HepG2 (cell line): ENCODE results near the gene ATP5F1E. TPM values are rescaled to one million over a fixed set of nuclear protein-coding genes. Genes with fewer than 3 reads are reported as not detected.

Experiments
- ATAC-seq: fragments of 200-7000 bp; cut with Tn5 transposase; 3 replicates; pipeline ENCODE4 v1.9.1; 2020; ENCODE audit warnings: mild to moderate bottlenecking, moderate library complexity
- BruUV-seq: library from RNA; stranded (reverse); fragments of 400-500 nt; replicated peaks from 2 replicates; lab custom pipeline; 2021; lab: Mats Ljungman, UMichigan
- CTCF ChIA-PET: fragments of 300-600 bp; formaldehyde crosslinking; extraction: SDS; loops from one replicate; lab custom pipeline; 2021; ENCODE audit warnings: low total read pairs, inconsistent platforms, low intra/inter-chr PET ratio; lab: Yijun Ruan, JAX
- POLR2A ChIA-PET: fragments of 350-600 bp; sonication (Branson Sonifier 250); formaldehyde crosslinking; loops from one replicate; lab custom pipeline; 2020; ENCODE audit warnings: antibody characterized with exemption, inconsistent platforms; lab: Yijun Ruan, JAX
- DNase-seq: peaks from one replicate; pipeline ENCODE4 v3.0.0-alpha.2; 2015; ENCODE audit warnings: low spot score
- FAIRE-seq: peaks from 3 replicates; lab custom pipeline; 2011; peaks lifted over from hg19 to GRCh38; lab: Jason Lieb, UNC
- H2AFZ ChIP-seq: one replicate; pipeline ENCODE4 v1.6.1; 2011; ENCODE audit warnings: low read length, inconsistent platforms
- H3K27ac ChIP-seq: fragments of 300-600 bp; 3 replicates; pipeline ENCODE4 v1.8.0; 2011; ENCODE audit warnings: mixed run types, mild to moderate bottlenecking, mixed read lengths, low read length, inconsistent platforms; ENCODE audit not compliant: insufficient read depth; ENCODE audit errors: extremely low read length
- H3K27me3 ChIP-seq, 2 experiments: fragments of 200-600 bp in 1 of 2; 2 replicates in 1 of 2; 3 replicates in 1 of 2; pipeline versions ENCODE4 v1.6.0 to v1.8.0; 2011; ENCODE audit warnings: low read length in 2 of 2, mild to moderate bottlenecking in 2 of 2, moderate library complexity in 2 of 2, inconsistent platforms in 1 of 2; ENCODE audit not compliant: insufficient read depth in 2 of 2, control insufficient read depth in 1 of 2
- H3K36me3 ChIP-seq, 2 experiments: fragments of 200-600 bp in 1 of 2; replicated peaks in 1 of 2; 2 replicates in 1 of 2; 3 replicates in 1 of 2; pipeline versions ENCODE4 v1.5.1 to v1.8.0; 2011; ENCODE audit warnings: low read length in 2 of 2, inconsistent platforms in 1 of 2; ENCODE audit not compliant: insufficient read depth in 2 of 2, control insufficient read depth in 1 of 2
- H3K4me1 ChIP-seq: 2 replicates; pipeline ENCODE4 v1.5.1; 2012; ENCODE audit warnings: low read length, inconsistent platforms; ENCODE audit not compliant: insufficient read depth
- H3K4me2 ChIP-seq: 2 replicates; pipeline ENCODE4 v1.6.0; 2011; ENCODE audit warnings: low read depth, low read length, inconsistent platforms
- H3K4me3 ChIP-seq, 3 experiments: fragments of 200-600 bp in 1 of 3; sonication (generic), shearing (Covaris generic) in 1 of 3; replicated peaks in 1 of 3; 2 replicates each; pipeline ENCODE4 v1.5.1; 2011 to 2016; ENCODE audit warnings: low read length in 3 of 3, inconsistent platforms in 2 of 3, low read depth in 2 of 3, mild to moderate bottlenecking in 2 of 3, control low read depth in 1 of 3, mixed read lengths in 1 of 3; ENCODE audit not compliant: insufficient read depth in 1 of 3
- H3K79me2 ChIP-seq: one replicate; pipeline ENCODE4 v1.6.1; 2011; ENCODE audit warnings: low read length, inconsistent platforms; ENCODE audit not compliant: insufficient read depth
- H3K9ac ChIP-seq: 2 replicates; pipeline ENCODE4 v1.6.0; 2011; ENCODE audit warnings: mild to moderate bottlenecking, low read depth, low read length, inconsistent platforms; ENCODE audit not compliant: insufficient read depth
- H3K9me3 ChIP-seq: 2 replicates; pipeline ENCODE4 v1.5.1; 2012; ENCODE audit warnings: mild to moderate bottlenecking, low read length
- H4K20me1 ChIP-seq: 2 replicates; pipeline ENCODE4 v1.6.0; 2011; ENCODE audit warnings: inconsistent platforms, mild to moderate bottlenecking, low read length, moderate library complexity; ENCODE audit not compliant: insufficient read depth
- ARNT ChIP-seq: fragments of 450-650 bp; IDR thresholded peaks from 2 replicates; pipeline ENCODE4 v1.6.1; 2017
- NKX3-1 ChIP-seq: sonication (generic); formaldehyde crosslinking; IDR thresholded peaks from 2 replicates; pipeline ENCODE4 v1.5.0; 2020; ENCODE audit warnings: missing genetic modification reagents
- PTBP1 ChIP-seq: fragments of 200-400 bp; formaldehyde crosslinking; IDR thresholded peaks from 2 replicates; pipeline ENCODE4 v1.6.1; 2018; ENCODE audit warnings: low read length, low read depth; ENCODE audit not compliant: poor library complexity, severe bottlenecking
- SRF ChIP-seq: IDR thresholded peaks from 2 replicates; pipeline ENCODE4 v1.6.1; 2011; ENCODE audit warnings: mild to moderate bottlenecking, low read depth, low read length, moderate library complexity
- TOPORS ChIP-seq: sonication (generic); formaldehyde crosslinking; IDR thresholded peaks from 2 replicates; pipeline ENCODE4 v1.8.0; 2023; ENCODE audit warnings: mild to moderate bottlenecking, missing genetic modification reagents
- ZBTB4 ChIP-seq: sonication (generic); formaldehyde crosslinking; IDR thresholded peaks from 2 replicates; pipeline ENCODE4 v1.4.0; 2020; ENCODE audit warnings: missing genetic modification reagents, mild to moderate bottlenecking, borderline replicate concordance
- ZNF24 ChIP-seq: fragments of 450-650 bp; IDR thresholded peaks from 2 replicates; pipeline ENCODE4 v1.6.1; 2017; ENCODE audit warnings: antibody characterized with exemption, mild to moderate bottlenecking
- WGBS: methylation state at CpG from one replicate; pipeline ENCODE4 v1.1.6; 2017; ENCODE audit warnings: low lambda C conversion rate; 5-methylcytosine and 5-hydroxymethylcytosine counted together
- in situ Hi-C: cut with HindIII; loops from 2 replicates; pipeline ENCODE4 v1.10.0; 2017; ENCODE audit warnings: low pct_unique_long_range_greater_than_20kb; ENCODE audit not compliant: extremely low pct_ligation_motif_present
- intact Hi-C: fragments of 100-400 bp; cut with micrococcal nuclease; formaldehyde crosslinking; loops from one replicate; pipeline ENCODE4 v1.10.0; 2022; ENCODE audit not compliant: unreplicated experiment
- polyA plus RNA-seq, 8 experiments: library from polyadenylated mRNA; depleted of rRNA in 3 of 8; stranded (reverse) in 7 of 8; unstranded in 1 of 8; fragments of >200 nt; fragmentation: Illumina TruSeq in 4 of 8; extraction: Trizol in 4 of 8; gene quantifications; 2 replicates each; pipeline versions ENCODE4 v1.2.1 to v1.2.3, GENCODE V29; 2011 to 2016; ENCODE audit warnings: low read depth in 4 of 8, missing spikeins in 1 of 8, mixed read lengths in 1 of 8; ENCODE audit not compliant: insufficient read depth in 1 of 8
- total RNA-seq, 5 experiments: library from RNA; depleted of rRNA; stranded (reverse); fragments of >200 nt; fragmentation: Illumina TruSeq; extraction: Trizol; gene quantifications; 2 replicates each; pipeline ENCODE4 v1.2.3, GENCODE V29; 2016; ENCODE audit warnings: low read depth in 1 of 5

The ATP5F1E gene
- total and polyA plus RNA-seq, 2 of the 13 experiments (the other 11 are each of a cell fraction or from before 2014, with no cell fraction given) = 121 to 134 TPM

GRCh38 chr20:59035381-59035780, 3.2 kb upstream of the ATP5F1E start (continued):
- TF ChIP-seq ZNF24 (no peak), NKX3-1 (CRISPR knock-in tag) (no peak)

DNA sequence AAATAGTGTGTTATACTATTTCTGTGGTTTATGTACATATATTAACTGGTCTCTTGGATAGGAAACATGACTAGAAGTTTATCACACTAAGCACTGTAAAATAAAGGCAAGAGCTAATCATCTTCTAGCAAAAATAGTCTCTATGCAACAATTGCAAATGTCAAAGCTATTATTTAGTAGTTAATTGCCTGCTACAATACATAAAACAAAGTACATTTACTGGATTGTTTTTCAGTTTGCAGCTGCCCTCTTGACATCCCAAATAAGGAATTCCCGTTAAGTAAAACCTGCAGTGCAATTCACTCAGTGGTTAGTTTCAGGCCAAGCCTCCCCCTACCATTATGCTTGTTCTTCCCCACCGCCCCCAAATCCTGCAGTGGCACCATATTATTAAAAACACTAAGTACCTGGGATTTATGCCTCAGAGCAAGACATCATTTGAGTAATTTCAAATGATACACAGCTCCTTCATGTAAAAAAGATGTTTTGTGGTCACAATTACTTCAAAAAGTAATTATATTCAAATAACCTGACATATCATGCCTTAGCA, 1.6 kb upstream of the ATP5F1E start:
- WGBS = 78% methylated on average over 2 of the region's 2 CpGs
- CTCF ChIA-PET = no interaction called here
- H4K20me1 ChIP-seq = peaks cover 8% of the 10 kb centered on the region; the same call in 1 of the 2 replicates
- POLR2A ChIA-PET = interaction anchor here (3.0 to 3.7 kb wide), 2 partner anchors 53 to 142 kb away, joined by 12 to 68 read pairs; partner anchors contain the start of gene NELFCD
- ATAC-seq (no peak), FAIRE-seq (no peak), DNase-seq (no peak)
- H3K4me2 ChIP-seq = no peak overlapping the region
- TF ChIP-seq PTBP1 (no peak), ARNT (no peak), ZBTB4 (CRISPR knock-in tag) (no peak), SRF (0 out of 2 replicates have a peak, but pooled peaks have one; percentile 42), TOPORS (no peak)
- intact Hi-C loops (loop anchor here (2.0 to 5.0 kb wide), 2 partner anchors 36 to 141 kb away; no protein-coding TSS in a partner anchor), in situ Hi-C loops (no loop called here)
- no peak overlapping the region for H2AFZ ChIP-seq
- peaks cover 6 to 13% of the 10 kb centered on the region in 2 experiments; a peak in 3 of 5 replicates for H3K36me3 ChIP-seq
- H3K4me3 ChIP-seq = no peak overlapping the region; a peak in 1 of 6 replicates
- H3K27me3 ChIP-seq = no peaks in the 10 kb centered on the region; a peak in 1 of 5 replicates
- H3K4me1 ChIP-seq = peaks cover 37% of the 10 kb centered on the region
- no peak overlapping the region for H3K27ac ChIP-seq
- no TSS peak for BruUV-seq
- H3K9ac ChIP-seq = no peak overlapping the region
- peaks cover 38% of the 10 kb centered on the region for H3K79me2 ChIP-seq
- H3K9me3 ChIP-seq = no peaks in the 10 kb centered on the region
